NT2/D1 (cell line): ENCODE results near the gene SSX4.
"Not testable (repeated sequence)": the region's sequence is repeated elsewhere in the genome, so short reads cannot be mapped to it uniquely, and the experiment has no call there.

Experiments
- SUZ12 ChIP-seq: IDR thresholded peaks from 2 replicates; pipeline ENCODE4 v1.6.1; 2011; ENCODE audit not compliant: insufficient read length, insufficient read depth; ENCODE audit errors: extremely low read depth
- YY1 ChIP-seq: IDR thresholded peaks from 2 replicates; pipeline ENCODE4 v1.6.1; 2011; ENCODE audit not compliant: insufficient read length, insufficient read depth
- ZNF274 ChIP-seq: IDR thresholded peaks from 2 replicates; pipeline ENCODE4 v1.6.1; 2011; ENCODE audit warnings: mild to moderate bottlenecking, low read depth, low read length

DNA sequence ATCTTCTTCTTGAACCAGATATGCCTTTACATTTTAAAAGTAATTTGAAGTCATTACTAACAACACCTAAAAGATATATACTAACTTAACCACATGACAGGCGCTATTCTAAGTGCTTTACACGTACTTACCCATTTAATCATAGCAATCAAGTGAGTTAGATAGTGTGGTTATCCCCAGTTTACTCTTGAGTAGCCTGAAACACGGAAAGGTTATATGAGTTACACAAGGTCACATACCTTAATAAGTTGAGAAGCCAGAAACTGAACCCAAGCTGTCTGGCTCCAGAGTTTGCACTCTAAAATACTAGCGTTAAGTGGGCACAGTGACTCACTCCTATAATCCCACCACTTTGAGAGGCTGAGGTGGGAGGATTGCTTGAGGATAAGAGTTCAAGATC lies 46.8 kb downstream of the SSX4 start:
- not testable (repeated sequence) for TF ChIP-seq YY1, ZNF274, SUZ12
